GM18870 (cell line): Measurements from ENCODE around the gene TMA7.
"Not testable (repeated sequence)": the region's sequence is repeated elsewhere in the genome, so short reads cannot be mapped to it uniquely, and the experiment has no call there.

ENCODE experiments used
- ATAC-seq: cut with Tn5 transposase; IDR thresholded peaks from one replicate; pipeline ENCODE4 v1.9.1; 2021; ENCODE audit warnings: moderate library complexity; ENCODE audit not compliant: unreplicated experiment

TMA7 gene

DNA sequence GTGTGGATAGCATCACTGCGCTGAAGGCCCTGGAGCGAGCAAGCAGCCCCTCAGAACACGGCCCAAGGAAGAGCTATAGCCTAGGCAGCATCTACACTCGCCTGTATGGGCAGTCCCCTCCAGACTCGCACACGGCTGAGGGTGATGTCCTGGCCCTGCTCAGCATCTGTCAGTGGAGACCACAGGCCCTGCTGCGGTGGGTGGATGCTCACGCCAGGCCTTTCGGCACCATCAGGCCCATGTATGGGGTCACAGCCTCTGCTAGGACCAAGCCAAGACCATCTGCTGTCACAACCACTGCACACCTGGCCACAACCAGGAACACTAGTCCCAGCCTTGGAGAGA is 27.0 kb downstream of the TMA7 start:
- ATAC-seq: no peak

DNA sequence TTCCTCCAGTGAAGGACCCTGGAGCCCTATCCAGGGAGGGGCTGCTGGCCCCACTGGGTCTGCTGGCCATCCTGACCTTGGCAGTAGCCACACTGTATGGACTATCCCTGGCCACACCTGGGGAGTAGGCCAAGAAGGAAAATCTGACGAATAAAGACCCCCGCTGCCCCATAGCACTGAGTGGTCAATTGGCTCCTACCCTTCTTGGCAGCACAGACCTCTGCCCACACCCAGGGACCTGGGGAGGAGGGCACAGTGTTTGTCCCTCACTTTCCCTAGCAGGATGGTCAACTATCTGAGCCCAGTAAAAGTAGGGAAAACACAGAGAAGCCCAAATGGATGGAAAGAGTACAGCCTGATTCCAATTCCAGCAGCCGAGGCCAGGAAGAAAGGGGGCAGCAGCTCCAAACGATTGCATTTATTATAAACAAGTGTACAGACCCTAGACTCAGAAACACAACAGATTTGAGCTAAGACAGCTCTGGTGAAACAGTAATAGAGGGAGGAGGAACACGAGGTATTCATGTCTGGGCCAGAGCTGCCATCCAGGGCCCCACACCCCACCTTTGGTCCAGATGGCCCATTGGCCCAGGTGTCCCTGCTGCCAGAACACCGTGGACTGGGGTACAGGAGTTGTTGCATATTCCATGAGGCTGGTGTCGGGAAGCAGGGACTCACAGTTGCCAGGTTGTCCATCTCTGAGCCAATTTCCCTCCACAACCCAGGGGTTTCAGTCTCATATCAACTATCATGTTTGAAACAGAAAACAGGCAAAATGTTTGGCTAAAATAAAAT is 27.6 kb downstream of the TMA7 start:
- ATAC-seq: no peak

DNA sequence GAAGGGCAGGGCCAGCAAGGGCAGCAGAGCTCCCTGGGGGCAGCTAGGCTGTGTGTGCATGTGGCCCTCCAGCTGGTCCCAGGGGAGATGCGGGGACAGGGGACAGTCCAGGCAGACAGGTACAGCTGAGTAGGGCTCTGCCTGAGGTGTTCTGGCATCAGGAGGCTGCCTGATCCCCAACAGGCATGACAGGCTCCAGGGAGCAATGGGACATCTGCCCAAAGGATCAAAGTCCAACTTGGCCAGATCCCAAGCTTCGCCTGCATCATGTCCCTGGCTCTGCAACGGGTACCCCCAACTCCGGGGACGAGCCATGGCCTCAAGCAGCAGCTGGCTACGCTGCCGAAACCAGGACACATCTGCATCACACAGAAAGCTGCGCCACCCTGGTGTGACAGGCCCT is 28.3 kb downstream of the TMA7 start:
- no peak for ATAC-seq

DNA sequence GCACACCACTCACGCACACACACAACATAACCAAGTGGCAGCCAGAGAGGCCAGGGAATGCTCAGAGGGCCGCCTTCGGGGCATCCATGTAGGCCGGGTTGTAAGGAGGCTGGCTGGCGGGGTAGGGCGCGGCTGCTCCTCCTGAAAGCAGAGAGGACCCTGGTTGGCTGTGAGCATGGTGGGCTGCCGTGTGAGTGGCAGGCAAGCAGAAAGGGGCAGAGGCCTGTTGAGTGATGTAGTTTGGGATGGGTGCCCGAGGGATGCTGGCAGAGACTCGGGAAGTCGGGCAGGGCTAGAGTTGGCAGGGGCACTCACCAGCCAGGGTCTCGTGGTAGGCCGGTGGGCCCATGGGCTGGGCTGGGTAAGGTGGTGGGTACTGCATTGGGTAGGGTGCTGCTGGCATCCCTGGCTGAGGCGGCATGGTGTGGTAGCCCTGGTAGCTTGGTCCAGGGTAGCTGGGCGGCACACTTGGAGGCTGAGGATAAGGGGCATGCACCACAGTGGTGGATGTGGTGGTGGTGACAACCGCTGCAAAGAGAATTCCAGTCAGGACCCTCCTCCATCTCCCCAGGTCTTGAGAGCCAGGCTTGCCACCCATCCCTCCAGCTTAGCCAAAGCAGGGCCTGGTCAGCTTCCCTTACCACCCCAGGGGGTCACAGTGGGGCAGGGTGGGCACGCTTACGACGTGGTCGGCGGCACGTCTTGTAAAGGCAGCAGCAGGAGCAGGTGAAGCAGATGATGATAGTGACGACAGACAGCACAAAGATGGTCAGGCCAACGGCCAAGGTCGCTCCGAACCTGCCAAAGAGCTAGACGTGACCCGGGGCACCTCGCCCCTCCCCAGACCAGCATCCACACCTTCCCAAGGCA is 29.2 kb downstream of the TMA7 start:
- ATAC-seq: no peak

DNA sequence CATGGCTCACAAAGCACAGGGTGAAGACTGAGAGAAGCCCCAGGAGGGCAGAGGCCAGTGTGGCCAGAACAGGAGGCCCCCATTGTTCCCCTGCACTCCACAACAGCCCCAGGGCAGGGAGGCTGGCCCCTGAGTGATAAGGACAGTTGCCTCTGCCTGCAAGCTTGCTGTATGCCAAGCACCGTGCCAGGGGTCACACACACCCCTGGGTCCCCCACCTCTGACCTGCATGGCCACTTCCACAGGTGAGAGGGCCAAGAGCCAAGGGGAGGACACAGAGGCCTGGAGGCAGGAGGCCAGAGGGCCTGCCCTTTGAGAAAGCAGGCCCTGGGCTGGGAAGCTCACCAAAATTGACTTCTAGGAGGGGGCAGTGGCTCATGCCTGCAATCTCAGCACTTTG is 30.2 kb downstream of the TMA7 start:
- no peak for ATAC-seq

DNA sequence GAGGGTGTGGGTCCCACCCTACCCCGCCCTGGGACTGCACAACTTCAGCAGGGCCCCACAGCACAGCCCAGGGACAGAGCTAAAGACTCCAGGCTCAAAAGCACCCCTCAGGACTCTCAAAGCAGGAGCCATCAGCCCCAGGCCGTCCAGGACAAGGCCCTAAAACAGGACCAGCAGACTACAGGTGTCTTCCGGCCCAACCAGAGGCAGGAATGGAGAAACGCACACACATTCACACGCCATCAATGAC is 32.5 kb downstream of the TMA7 start:
- no peak for ATAC-seq

DNA sequence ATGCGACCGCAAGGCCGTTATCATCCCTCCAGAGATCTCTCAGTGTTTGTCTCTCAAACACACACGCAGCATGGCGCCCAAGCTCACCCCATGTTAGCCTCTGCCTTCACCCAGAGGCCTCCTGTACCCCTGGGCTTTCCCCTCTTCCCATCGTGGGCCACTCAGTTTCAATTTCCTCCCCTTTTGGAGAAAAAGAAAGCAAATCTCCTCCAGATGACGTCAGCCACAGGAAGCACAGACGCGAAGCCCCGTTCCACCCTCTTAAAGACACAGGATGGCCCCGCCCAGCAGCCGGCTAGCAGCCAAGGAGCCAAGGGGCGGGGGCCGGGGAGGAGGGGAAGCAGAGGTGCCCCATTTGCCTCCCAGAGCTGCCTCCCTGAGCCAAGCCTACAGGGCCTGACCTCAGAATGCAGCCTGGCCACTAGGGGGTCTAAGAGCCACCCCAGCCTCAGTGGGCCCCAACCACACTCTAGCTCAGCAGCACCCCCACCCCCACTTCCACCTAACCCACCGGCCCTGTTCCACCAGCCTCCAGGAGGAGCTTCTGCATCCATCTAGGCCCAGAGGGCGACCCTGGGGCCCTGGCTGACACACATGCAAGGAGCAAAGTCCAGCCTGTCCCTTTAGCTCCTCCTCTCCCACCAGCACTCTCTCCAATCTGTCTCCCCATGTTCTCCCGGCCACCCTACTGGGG is 33.0 kb downstream of the TMA7 start:
- ATAC-seq: peak; percentile 77

DNA sequence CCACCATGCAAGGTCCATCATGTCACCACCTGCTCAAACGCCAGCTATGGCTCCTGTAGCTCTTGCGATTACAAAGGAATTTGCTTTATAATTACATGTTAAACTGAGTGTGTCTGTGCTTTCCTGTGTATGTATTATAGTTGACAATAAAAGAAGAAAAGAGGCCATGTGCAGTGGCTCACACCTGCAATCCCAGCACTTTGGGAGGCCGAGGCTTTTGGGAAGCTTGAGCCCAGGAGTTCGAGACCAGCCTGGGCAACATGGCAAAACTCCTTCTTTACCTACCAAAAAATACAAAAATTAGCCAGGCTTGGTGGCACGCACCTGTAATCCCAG is 33.5 kb downstream of the TMA7 start:
- no peak for ATAC-seq

DNA sequence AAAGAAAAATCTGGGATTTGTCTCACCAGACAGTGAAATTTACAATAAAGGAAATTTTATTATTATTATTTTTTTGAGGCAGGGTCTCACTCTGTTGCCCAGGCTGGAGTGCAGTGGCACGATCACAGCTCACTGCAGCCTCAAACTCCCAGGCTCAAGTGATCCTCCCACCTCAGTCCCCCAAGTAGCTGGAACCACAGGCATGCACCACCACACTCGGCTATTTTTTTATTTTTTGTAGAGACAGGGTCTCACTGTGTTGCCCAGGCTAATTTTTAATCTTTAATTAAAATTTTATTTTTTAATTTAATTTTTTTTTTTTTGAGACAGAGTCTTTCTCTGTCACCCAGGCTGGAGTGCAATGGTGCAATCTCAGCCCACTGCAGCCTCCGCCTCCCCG is 34.0 kb downstream of the TMA7 start:
- not testable (repeated sequence) for ATAC-seq

DNA sequence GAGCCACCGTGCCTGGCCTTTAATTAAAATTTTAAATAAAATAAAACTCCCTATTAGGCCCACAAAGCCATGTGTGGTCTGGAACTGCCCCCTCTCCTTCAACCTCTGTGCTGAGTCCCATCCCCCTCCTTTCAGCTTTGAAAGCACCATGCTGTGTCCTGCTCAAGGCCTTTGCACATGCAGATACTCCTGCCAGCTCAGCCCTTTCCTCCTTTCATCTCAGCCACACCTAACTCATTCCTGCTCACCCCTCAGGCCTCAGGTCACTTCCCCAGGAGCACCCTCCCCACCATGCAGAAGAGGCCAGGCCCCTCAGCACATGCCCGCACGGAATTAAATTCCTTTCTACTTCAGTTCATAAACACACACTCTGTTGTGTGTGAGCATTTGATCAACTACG is 34.6 kb downstream of the TMA7 start:
- no peak for ATAC-seq

DNA sequence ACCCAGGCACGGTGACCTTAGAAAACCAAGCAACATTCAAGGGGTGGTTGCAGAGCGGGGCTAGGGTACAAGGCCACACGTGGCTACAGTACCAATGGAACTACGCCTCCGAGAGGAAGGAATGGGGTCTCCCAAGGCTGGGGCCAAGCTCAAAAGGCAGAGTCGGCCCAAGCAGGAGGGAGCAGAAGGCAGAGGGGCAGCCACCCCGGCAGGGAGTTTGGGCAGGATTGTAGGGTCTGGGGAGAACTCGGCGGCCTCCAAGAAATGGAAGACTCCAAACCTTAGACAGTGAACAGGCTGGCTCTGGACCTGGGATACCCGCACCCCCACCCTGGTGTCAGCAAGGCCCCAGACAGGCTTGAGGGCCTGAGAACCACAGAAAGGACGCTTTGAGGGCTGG is 35.1 kb downstream of the TMA7 start:
- no peak for ATAC-seq

DNA sequence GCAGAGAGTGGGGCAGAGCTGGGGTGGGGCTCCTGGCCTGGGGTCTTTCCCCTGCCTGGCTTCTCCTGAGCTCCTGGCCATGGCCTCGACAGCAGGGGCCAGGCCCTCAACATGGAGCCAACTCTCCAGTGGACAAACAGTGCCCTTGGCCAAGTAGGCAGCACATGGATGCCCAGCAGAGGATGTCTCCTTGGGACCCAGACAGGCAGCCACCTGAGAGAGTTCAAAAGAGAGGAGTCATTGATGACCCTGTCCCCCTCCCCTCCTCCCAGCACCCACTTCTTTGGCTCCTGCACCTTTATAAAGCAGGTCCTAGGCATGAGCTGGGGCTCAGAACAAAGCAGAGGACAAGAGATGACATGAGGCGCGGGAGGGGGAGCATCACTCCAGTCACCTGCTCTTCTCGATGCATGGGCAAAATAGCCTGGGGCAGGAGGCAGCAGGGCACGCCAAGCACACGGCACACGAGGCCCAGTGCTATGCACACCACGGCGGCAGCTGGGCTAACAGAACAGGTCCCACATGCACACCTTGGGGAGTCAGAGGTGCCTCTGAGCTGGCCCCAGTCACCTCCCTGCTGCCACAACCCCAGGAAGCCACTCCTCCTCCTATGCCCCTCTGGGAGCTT is 36.5 kb downstream of the TMA7 start:
- no peak for ATAC-seq

DNA sequence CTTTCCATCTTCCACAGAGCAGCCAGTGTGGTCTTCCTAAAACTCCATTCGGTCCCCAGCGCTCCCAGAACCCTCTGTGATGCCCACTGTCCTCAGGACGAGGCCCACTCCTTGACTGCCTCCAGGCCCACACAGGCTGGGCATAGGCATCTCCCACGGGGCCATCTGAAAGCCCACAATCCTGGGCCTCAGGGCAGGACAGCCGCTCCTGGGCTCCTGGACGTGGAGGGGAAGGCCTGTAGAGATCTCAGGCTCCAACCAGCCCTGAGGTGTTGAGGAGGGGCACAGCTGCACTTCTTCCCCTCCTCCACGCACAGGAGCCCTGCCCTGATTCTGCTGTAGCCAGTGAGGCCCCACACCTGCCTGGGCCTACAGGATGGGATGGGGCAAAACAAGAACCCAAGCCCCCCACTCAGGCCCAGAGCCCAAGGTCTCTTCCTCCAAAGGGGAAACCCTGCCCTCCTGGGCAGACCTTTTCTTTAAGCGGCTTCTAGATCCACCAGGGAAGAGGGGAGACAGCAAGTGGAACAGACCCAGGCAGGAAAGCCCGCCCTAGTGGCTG is 38.0 kb downstream of the TMA7 start:
- no peak for ATAC-seq

DNA sequence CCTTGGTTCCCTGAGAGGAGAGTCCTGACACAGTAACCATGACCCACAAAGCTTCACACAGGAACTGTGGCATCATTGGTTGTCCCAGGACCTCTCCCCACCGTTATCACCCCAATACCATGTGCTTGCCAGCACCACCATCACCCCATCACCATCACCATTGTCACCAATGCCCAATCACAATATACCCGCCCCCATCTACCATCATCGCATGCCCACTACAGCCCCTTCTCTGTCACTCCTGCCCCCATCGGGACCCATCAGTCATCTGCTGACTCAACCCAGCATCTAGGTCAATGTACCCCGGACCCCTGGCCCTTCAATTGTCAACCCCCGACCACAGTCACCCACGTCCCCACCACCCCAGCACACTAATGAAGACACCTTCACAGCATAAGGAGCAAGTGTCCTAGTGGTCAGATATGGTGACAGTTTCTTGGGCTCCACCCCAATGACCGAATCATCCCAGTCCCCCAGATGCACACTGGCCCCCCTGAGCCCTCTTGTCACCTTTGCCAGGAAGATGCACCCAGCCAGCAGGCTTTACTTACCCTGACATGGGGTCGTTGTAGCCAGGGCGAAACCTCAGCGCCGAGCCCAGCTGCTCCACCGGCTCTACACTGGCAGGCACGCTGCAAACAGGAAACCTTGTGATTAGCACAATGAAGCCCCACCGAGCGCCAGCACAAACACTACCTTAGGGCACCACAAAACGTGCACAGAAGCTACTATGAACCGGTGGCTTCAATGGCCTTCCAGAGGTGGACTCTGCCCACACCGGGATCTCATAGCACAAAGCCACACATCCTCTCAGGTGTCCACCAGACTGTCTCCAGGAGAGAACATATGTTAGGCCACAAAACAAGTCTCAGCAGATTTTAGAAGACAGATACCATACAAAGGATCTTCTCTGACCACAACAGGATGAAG is 38.8 kb downstream of the TMA7 start:
- ATAC-seq: no peak

DNA sequence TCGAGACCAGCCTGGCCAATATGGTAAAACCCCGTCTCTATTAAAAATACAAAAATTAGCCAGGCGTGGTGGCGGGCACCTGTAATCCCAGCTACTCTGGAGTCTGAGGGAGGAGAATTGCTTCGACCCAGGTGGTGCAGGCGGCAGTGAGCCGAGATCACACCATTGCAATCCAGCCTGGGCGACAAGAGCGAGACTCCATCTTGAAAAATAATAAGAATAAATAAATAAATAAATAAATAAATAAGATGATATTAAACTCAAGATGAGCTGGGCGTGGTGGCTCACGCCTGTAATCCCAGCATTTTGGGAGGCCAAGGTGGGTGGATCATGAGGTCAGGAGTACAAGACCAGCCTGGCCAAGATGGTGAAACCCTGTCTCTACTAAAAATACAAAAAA is 40.8 kb downstream of the TMA7 start:
- ATAC-seq: not testable (repeated sequence)

DNA sequence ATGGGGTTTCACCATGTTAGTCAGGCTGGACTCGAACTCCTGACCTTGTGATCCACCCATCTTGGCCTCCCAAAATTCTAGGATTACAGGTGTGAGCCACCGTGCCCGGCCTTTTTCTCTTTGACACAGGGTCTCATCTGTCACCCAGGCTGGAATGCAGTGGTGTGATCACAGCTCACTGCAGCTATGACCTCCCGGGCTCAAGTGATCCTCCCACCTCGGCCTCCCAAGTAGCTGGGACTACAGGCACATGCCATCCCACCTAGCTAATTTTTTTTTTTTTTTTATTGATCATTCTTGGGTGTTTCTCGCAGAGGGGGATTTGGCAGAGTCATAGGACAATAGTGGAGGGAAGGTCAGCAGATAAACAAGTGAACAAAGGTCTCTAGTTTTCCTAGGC is 42.8 kb downstream of the TMA7 start:
- not testable (repeated sequence) for ATAC-seq

DNA sequence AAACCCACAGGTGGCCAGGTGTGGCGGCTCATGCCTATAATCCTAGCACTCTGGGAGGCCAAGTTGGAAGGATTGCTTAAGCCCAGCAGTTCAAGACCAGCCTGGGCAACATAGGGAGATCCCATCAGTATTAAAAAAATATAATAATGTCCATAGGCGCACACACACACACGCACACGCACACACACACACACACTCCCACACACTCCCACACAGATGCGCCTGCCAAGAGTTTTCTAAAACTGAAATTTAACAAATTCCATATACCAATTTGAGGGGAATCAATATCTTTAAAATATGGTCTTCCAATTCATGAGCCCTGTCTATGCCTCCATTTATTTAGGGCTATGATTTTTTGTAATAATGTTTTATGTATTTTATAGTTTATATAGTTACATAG is 46.9 kb downstream of the TMA7 start:
- no peak for ATAC-seq

DNA sequence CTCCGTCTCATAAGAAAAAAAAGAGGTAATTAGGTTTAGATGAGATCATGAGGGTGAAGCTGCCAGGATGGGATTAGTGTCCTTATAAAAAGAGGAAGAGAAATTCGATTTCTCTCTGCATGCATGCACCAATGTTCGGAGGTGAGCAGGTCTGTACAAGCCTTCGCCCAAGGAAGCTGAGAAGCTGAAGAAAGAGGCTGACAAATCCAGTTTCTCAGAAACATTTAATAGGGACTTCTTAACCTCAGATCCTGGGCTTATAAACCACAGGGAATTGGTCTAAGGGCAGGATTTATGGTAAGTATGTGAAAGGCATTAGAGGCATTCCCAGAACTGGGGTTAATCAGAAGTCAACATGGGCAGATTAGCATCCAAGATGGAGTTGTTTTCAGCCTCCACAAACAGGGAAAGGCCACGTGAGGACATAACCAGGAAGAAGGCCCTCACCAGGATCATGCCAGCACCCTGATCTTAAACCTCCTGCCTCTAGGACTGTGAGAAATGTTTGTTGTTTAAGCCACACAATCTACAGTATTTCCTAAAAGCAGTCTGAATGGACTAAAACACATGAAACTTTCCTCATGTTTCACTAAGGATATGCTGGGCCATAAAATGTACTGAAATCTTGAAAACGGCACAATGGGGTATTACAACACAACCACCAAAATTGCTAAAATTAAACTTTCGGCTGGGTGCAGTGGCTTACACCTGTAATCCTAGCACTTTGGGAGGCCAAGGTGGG is 52.6 kb downstream of the TMA7 start:
- ATAC-seq: no peak

DNA sequence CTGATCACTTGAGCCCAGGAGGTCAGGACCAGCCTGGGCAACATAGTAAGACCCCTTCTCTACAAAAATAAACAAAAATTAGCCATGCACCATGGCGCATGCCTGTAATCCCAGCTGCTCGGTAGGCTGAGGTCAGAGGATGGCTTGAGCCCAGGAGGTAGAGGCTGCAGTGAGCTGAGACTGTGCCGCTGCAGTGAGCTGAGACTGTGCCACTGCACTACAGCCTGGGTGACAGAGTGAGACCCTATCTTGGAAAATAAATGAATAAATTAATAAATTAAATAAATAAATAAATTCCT is 53.1 kb downstream of the TMA7 start:
- no peak for ATAC-seq
